Rectal smooth muscle tissue (tissue), 1 donor: ENCODE measurements around the gene EPG5.
"Not testable (repeated sequence)": the region's sequence is repeated elsewhere in the genome, so short reads cannot be mapped to it uniquely, and the experiment has no call there.

ENCODE experiments used
- H3K27ac ChIP-seq: one replicate; pipeline ENCODE4 v1.7.0; 2013; ENCODE audit warnings: low read depth, low read length, inconsistent platforms
- H3K27me3 ChIP-seq: one replicate; pipeline ENCODE4 v1.7.0; 2013; ENCODE audit warnings: low read length; ENCODE audit not compliant: control insufficient read depth, insufficient read depth
- H3K36me3 ChIP-seq: one replicate; pipeline ENCODE4 v1.7.0; 2013; ENCODE audit warnings: low read length; ENCODE audit not compliant: control insufficient read depth, insufficient read depth
- H3K4me1 ChIP-seq: one replicate; pipeline ENCODE4 v1.7.0; 2013; ENCODE audit warnings: low read length; ENCODE audit not compliant: control insufficient read depth, insufficient read depth
- H3K4me3 ChIP-seq: one replicate; pipeline ENCODE4 v1.7.0; 2013; ENCODE audit warnings: low read length
- H3K9ac ChIP-seq: one replicate; pipeline ENCODE4 v1.7.0; 2013; ENCODE audit warnings: low read length

Gene EPG5

DNA sequence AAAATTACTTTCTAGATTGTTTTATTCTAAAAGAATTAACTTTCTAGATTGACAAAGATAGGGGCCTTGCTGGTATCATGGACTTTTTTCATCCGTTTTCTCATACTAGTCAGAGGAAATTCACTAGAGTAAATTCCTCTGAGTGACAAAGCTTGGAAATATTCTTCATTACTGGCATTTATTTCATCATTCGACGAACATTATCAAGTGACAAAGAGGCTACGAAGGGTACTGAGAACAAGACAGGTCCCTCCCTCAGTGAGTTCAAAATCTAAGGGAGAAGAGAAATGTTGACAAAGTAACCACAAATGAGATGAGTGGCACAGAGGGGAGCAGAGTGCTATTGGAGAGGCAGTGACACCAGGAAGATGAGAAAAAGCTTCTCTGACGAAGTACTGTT is 4.3 kb downstream of the EPG5 start:
- no peak overlapping the region for H3K4me3 ChIP-seq
- peaks cover 3% of the 10 kb centered on the region for H3K4me1 ChIP-seq
- H3K27ac ChIP-seq, result no peak overlapping the region
- no peaks in the 10 kb centered on the region for H3K27me3 ChIP-seq
- H3K36me3 ChIP-seq, result no peaks in the 10 kb centered on the region
- no peak overlapping the region for H3K9ac ChIP-seq

DNA sequence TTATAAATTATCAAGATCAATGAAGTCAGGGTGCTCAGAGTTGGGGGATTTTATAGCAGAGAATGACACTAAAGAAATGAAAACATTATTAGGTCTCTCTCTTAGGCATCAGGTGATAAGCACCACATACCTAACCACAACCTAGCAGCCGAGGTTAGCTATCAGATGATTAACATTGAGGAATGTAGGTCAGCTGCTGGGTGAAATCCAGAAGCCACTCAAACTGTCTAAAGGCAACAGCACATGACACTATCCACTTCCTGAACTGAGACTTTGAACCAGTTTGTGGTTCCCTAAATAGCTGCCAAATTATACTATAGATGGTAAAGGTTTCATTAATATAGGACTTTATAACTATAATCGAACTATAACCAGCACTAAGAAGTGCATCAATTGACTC is 4.7 kb downstream of the EPG5 start:
- Histone ChIP-seq H3K27ac (no peak overlapping the region), H3K4me3 (no peak overlapping the region), H3K36me3 (no peaks in the 10 kb centered on the region), H3K27me3 (no peaks in the 10 kb centered on the region), H3K9ac (no peak overlapping the region), H3K4me1 (peaks cover 3% of the 10 kb centered on the region)

GRCh38 chr18:45959484-45959883 is 7.6 kb downstream of the EPG5 start:
- H3K27me3 ChIP-seq, result not testable (repeated sequence)

GRCh38 chr18:45958730-45959129 is 8.4 kb downstream of the EPG5 start:
- peaks cover 7% of the 10 kb centered on the region for H3K36me3 ChIP-seq
- no peak overlapping the region for H3K4me3 ChIP-seq
- H3K27ac ChIP-seq, result no peak overlapping the region
- no peaks in the 10 kb centered on the region for H3K4me1 ChIP-seq
- H3K9ac ChIP-seq, result no peak overlapping the region
- no peaks in the 10 kb centered on the region for H3K27me3 ChIP-seq

More at GRCh38 chr18:45959484-45959883, 7.6 kb downstream of the EPG5 start:
- H3K36me3 ChIP-seq, H3K27ac ChIP-seq, H3K9ac ChIP-seq, H3K4me3 ChIP-seq, H3K4me1 ChIP-seq: not testable (repeated sequence)

- Histone ChIP-seq H3K36me3 (peaks cover 9% of the 10 kb centered on the region), H3K4me1 (no peaks in the 10 kb centered on the region), H3K9ac (no peak overlapping the region), H3K27me3 (no peaks in the 10 kb centered on the region), H3K4me3 (no peak overlapping the region), H3K27ac (no peak overlapping the region)
Measured at GRCh38 chr18:45958027-45958426, 9.1 kb downstream of the EPG5 start.

DNA sequence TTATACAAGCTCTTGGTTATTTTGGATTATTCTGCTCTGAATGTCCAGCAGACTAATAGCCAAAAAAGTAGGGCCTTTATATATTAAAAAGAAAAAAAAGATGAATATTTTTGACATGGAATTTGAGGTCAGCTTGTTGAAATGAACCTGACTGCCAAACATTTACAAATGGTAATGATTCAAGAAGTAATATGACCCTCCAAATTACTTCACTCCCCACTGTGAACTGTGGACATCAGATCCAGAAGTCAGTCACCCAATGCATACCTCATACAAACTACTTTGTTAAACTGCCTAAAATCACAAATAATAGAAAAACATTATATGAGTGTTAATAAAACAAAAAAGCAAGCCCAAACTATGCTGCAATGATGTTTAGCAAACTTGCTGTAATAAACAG is 10.0 kb downstream of the EPG5 start:
- Histone ChIP-seq H3K4me3 (no peak overlapping the region), H3K4me1 (no peaks in the 10 kb centered on the region), H3K27ac (no peak overlapping the region), H3K36me3 (peaks cover 16% of the 10 kb centered on the region), H3K9ac (no peak overlapping the region), H3K27me3 (no peaks in the 10 kb centered on the region)

DNA sequence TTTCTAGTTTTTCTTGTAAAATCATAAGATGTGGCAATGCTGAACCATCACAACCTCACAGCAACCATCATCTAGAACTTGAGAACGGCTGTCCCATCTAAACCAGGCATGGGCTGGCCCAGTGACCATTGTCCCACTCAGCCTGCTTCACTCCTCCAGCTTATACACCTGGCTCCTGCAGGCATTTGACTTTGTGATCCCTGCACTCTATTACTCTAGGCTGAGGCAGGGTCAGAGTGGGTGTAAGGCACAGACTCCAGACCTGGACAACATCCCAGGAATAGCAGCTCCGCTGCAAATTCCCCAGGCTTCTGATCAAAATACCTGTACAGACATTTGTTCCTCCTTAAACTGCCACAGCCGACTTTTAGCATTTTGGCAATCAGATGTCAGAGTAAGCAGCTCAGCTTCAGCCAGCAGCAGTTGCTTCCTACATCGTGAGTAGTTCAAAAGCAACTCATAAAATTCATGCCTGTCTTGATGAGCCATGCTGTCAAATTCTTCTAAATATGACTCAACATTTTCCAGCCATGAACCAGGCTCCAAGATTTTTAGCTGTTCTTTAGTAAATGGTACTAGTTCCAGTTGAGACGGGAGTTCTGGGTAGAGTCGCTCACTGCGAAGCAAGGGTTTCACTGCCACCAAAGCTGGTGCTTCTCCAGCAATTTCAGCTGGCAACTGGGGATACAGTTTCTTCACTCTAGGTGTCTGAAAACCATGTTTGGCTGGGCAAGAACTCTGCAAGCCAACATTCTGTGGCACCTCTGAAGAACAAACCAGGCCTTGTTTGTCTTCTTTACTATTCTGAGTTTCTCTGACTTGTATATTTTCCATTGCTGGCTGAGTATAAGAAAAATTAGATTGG is 12.8 kb downstream of the EPG5 start:
- H3K36me3 ChIP-seq, result peaks cover 17% of the 10 kb centered on the region
- no peak overlapping the region for H3K27ac ChIP-seq

GRCh38 chr18:45951016-45951714 is 16.0 kb downstream of the EPG5 start:
- peaks cover 23% of the 10 kb centered on the region for H3K36me3 ChIP-seq

More for the DNA sequence above, 12.8 kb downstream of the EPG5 start:
- no peaks in the 10 kb centered on the region for H3K4me1 ChIP-seq
- H3K9ac ChIP-seq, result no peak overlapping the region
- H3K27me3 ChIP-seq, result no peaks in the 10 kb centered on the region
- no peak overlapping the region for H3K4me3 ChIP-seq

DNA sequence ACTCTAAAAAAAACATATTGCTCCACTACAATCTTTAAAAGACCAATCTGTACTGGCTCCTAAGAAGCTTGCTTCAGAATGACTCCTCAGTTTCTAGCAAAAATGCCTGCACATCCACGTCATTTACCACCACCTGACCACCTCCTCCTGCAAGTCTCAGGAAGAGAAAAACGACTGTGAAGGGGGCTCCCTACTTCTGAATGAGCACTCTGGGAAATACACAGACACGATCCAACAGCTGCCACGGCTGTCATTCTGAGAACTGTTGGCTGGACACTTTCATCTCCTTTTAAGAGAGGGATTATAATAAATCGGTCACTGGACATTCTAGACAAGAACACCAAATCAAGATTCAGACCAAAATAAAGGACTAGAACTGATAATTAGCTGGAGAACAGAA is 21.5 kb downstream of the EPG5 start:
- Histone ChIP-seq H3K4me3 (no peak overlapping the region), H3K27ac (no peak overlapping the region), H3K4me1 (no peaks in the 10 kb centered on the region), H3K36me3 (peaks cover 26% of the 10 kb centered on the region), H3K9ac (no peak overlapping the region), H3K27me3 (no peaks in the 10 kb centered on the region)

More at GRCh38 chr18:45951016-45951714, 16.0 kb downstream of the EPG5 start:
- Histone ChIP-seq H3K4me3 (no peak overlapping the region), H3K9ac (no peak overlapping the region), H3K4me1 (no peaks in the 10 kb centered on the region), H3K27ac (no peak overlapping the region), H3K27me3 (no peaks in the 10 kb centered on the region)

DNA sequence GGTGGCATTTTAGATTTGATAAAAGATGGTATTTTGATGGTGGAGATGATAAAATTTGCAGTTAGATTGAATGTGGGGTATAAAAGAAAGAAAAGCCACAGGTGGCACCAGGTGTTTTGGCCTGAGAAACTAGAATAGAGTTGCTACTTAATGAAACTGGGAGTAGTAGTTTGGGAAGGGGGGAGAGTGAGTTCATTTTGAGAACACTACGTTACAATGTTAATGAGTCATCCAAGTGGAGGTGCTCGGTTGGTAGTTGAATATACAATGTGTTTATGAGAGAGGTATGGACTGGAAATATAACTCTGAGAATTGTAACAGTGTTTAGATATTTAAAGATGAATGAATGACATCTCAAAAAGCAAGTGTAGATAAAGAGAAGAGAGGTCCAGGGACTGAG is 26.4 kb downstream of the EPG5 start:
- Histone ChIP-seq H3K4me1 (no peaks in the 10 kb centered on the region), H3K27me3 (no peaks in the 10 kb centered on the region), H3K9ac (no peak overlapping the region), H3K36me3 (peaks cover 31% of the 10 kb centered on the region), H3K4me3 (no peak overlapping the region), H3K27ac (no peak overlapping the region)

- Histone ChIP-seq H3K4me3 (no peak overlapping the region), H3K27me3 (no peaks in the 10 kb centered on the region), H3K9ac (no peak overlapping the region), H3K4me1 (no peaks in the 10 kb centered on the region), H3K36me3 (peaks cover 23% of the 10 kb centered on the region), H3K27ac (no peak overlapping the region)
Measured at GRCh38 chr18:45939236-45939635, 27.9 kb downstream of the EPG5 start.

GRCh38 chr18:45938488-45938935 is 28.6 kb downstream of the EPG5 start:
- Histone ChIP-seq H3K27ac (no peak overlapping the region), H3K27me3 (no peaks in the 10 kb centered on the region)

More at GRCh38 chr18:45938488-45938935, 28.6 kb downstream of the EPG5 start:
- peaks cover 18% of the 10 kb centered on the region for H3K36me3 ChIP-seq
- no peak overlapping the region for H3K4me3 ChIP-seq
- H3K4me1 ChIP-seq, result no peaks in the 10 kb centered on the region
- no peak overlapping the region for H3K9ac ChIP-seq
